ENCODE measurements around the gene TMEM151A. TPM values are rescaled to one million over a fixed set of nuclear protein-coding genes. Genes with fewer than 3 reads are reported as not detected.

TMEM151A gene
- total RNA-seq, 1 experiment from 2014 or later, result 2.9 TPM

DNA sequence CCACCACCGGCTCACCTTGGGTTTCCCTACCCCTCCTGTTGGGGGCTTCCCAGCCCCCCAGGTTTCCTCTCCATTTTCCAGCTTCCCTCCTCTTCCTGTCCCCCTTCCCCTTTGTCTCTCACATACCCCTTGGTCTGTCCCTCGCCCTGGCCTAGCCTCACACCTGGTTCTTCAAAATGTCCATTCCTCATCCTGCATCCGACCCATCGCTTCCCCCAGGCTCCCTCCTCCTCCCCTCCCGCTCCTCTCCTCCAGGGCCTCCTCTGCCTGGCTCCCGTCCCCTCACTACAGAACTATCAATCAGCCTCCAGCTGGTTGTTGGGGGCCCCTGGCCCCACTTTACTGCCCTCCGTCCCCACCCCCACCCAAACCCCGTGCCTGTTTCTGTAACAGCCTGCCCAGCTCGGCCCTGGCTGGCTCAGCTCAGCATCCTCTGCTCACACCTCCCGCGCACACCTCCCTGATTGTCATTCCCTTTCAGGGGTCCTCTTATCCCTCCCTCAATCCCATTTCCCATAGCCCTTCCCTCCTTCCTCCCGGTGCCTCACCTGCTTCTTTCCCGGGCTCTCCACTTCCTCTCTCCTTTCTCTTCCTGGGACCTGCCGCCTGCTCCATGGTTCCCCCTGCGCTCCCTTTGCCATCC lies 12.5 kb upstream of the TMEM151A start:
- in situ Hi-C loops (cut with HindIII; ENCODE audit: low pct_unique_long_range_greater_than_20kb, low sequenced_read_pairs), result no loop called here
- DNase-seq (ENCODE audit: low read depth, low spot score), result no peak

DNA sequence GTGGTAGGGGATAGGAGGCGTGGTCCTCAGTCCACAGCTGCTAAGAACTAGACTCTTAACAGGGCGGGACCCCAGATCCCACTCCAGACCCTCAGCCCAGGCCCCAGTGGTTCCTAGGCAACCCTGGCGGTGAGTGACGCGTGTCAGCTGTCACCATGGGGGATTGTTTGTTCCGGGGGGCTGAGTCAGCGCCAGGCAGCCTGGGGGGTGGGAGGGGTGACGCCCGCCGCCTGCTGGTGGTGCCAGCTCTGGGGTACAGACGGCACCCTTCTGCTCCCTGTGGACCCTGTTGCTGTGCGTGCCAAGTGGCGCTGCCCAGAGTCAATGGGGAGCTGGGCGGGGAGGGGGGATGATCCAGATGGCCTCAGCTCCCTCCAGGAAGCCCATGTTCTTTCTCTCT lies 11.3 kb upstream of the TMEM151A start:
- in situ Hi-C loops (cut with HindIII; ENCODE audit: low pct_unique_long_range_greater_than_20kb, low sequenced_read_pairs), result no loop called here

DNA sequence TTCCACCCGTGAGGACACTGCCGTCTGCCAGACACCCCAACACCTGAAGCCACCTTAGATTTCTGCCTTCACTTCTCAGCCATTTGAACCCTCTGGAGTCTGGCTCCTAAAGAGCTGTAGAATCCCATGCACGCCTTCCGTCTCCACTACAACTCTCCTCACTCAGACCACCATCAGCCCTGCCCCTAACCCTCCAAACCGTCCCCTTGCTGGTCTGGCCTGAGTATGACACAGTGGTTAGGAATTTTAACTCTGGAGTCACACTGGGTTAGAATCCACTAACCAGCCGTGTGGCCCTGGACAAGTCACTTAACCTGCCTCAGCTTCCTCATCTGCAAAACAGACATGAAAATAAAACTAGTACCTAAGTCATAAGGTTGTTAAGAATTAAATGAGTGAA lies 10.7 kb upstream of the TMEM151A start:
- in situ Hi-C loops (cut with HindIII; ENCODE audit: low pct_unique_long_range_greater_than_20kb, low sequenced_read_pairs), result no loop called here
- no peak for DNase-seq (ENCODE audit: low read depth, low spot score)

More for the DNA sequence above, 11.3 kb upstream of the TMEM151A start:
- DNase-seq (ENCODE audit: low read depth, low spot score), result no peak

DNA sequence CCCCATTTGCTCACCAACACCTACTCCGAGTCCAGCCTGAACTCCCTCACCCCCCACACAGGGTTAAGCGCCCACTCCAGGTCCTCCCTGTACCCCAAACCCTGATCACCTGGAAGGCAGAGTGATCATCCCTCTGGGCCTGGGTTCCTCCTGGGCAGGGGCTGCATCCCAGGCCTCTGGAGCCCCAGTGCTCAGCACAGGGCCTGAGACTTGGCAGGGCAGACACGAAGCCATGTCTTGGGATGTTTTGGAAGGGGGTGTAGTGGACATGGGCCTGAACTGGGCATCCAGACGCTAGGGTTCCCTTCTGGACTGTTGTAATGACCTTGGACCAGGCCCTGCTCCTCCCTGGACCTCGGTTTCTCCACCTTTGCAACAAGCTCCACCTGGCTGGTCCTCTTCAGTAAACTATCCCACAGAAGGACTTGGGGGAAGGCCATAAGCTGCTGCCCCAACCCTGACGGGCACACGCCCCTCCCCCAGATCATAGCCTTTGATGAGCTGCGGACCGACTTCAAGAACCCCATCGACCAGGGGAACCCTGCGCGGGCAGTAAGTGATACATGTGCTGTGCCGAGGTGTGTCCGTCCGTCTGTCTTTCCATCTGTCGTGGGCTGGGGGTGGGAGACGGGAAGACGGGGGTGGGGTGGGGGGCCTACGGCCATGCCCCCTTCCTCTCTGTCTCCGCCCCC lies 9.8 kb upstream of the TMEM151A start:
- in situ Hi-C loops (cut with HindIII; ENCODE audit: low pct_unique_long_range_greater_than_20kb, low sequenced_read_pairs), result no loop called here
- DNase-seq (ENCODE audit: low read depth, low spot score), result no peak

DNA sequence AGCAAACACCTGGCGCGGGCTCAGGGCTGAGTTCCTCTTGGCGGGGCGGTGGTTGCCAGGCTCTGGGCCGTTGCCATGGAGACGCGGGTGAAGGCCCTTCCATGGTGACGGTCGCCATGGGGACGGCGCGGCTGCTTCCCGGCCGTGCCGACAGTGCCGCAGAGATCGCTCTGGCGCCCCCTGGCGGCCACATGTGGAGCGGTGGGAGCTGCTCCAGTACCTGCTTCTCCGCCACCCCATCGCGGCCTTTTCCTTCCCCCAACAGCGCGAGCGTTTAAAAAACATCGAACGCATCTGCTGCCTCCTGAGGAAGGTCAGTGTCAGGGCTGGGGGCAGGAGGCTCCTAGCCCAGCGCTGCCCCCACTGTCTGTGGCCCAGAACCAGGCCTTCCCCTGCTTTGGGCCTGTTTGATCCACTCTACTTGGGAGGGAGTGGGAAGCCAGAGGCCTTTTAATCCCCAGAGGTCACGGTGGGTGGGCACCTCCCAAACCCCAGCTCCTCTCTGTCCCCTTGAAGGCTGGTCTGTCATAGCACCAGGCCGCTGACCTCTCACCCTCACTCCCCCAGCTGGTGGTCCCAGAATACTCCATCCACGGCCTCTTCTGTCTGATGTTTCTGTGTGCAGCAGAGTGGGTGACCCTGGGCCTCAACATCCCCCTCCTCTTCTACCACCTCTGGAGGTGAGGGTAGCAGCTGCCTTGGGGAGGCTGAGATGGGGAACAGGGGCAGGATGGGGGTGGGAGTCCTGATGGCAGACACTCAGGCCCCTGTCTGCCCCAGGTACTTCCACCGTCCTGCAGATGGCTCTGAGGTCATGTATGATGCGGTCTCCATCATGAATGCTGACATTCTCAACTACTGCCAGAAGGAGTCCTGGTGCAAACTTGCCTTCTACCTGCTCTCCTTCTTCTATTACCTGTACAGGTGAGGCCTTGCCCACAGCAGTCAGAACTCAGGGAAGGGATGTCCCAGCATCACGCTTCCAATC lies 8.9 kb upstream of the TMEM151A start:
- in situ Hi-C loops (cut with HindIII; ENCODE audit: low pct_unique_long_range_greater_than_20kb, low sequenced_read_pairs), result no loop called here

DNA sequence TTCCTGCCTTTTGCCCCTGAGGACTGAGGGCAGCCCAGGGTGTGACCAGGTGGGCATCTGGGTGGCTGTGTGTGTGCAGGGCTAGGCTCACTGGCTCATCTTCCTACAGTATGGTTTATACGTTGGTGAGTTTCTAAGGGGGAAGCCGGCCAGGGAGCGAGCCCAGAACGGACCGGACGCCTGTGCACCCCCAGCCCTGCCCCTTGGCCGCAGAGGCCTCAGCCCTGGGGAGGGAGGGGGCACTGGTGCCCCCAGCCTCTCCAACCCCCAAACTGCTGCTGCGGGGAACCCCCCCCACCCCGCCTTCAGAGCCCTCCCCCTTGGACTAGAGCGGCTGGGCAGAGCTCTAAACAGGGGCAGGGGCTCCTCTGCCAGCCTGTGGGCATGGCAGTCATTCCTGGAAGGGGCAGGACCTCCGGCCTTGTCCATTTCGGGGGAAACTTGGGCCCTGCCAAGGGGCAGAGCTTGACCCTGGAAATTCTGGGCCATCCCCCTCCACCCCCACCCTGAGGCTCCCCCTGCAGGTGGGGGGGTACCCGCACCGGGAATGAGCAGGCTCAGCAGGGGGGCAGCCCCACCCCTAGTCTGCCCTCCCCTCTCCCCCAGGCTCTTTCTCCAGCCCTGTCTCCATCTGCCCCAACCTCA lies 8.1 kb upstream of the TMEM151A start:
- DNase-seq (ENCODE audit: low read depth, low spot score), result no peak
- in situ Hi-C loops (cut with HindIII; ENCODE audit: low pct_unique_long_range_greater_than_20kb, low sequenced_read_pairs), result no loop called here

More for the DNA sequence above, 8.9 kb upstream of the TMEM151A start:
- peak; percentile 91 for DNase-seq (ENCODE audit: low read depth, low spot score)

DNA sequence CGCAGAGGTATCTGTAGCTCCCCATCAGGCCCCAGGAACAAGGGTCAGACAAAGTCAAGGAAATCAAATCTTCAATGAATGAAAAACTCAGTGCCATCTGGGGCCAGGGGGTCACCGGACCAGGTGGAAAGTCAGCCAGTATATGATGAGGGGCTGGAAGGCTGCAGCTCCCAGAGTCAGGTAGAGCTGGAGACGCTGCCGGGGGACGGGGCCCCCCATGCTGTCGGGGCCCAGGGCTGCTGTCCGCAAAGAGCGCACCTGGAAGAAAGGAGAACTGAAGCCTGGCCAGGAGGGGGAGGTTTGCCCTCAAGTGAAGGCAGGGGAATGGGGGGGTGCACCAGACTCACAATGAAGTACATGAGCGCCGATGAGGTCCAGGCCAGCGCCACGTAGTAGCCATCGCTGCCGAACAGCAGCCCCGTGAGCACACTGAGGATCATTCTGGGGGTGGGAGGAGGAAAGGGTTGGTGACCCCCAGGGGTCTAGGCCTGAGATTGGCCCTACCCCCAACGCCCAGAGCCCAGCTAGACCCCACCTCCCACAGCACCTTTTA lies 7.1 kb upstream of the TMEM151A start:
- in situ Hi-C loops (cut with HindIII; ENCODE audit: low pct_unique_long_range_greater_than_20kb, low sequenced_read_pairs), result no loop called here

DNA sequence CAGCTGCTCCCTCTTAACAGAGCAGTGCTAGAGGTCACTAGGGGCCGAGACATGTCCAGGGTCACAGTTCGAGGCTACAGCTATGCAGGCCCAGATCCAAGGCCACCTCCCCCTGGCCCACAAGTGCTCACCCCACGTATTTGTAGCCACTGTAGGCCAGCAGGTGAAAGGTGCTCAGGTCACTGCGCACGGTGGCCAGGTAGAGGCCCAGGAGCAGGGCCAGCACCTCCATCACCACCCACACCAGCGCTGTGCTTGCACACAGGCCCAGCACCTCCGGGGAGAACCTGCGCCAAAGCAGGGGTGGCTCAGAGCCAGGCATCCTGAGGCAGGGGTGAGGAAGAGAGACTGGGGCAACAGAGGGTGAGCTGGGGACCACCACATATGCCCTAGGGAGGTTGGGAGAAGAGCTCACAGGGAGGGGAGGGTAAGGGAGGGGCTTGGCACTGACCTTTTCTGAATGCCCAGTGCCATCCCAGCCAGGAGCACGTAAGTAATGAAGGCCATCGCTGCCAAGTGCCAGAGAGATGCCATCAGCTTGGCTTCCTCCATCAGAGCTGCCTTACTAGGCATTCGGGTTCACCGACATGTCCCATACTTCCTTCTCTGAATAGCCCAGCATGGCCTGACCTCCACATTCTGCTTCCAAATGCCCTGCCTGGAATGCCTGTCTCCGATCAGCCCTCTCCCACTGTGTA lies 6.3 kb upstream of the TMEM151A start:
- no peak for DNase-seq (ENCODE audit: low read depth, low spot score)
- in situ Hi-C loops (cut with HindIII; ENCODE audit: low pct_unique_long_range_greater_than_20kb, low sequenced_read_pairs), result no loop called here

More for the DNA sequence above, 7.1 kb upstream of the TMEM151A start:
- no peak for DNase-seq (ENCODE audit: low read depth, low spot score)

DNA sequence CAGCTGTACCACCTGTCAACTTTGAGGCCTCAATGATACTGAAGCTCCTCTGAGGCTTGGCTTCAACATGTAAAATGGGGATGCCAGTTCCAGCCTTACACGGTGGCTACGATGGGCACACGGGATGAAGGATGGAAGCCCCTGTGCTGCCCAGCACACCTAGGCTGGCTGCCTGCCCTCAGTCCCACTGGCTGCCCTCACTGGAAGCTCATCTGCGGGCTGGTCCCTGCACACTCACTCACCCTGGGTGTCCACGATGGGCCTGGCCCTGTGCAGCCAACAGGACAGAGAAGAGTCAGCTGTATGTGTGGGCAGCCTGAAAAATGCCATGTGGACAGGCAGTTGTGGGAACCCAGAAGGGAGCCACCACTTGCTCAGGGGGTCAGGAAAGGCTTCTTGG lies 5.0 kb upstream of the TMEM151A start:
- in situ Hi-C loops (cut with HindIII; ENCODE audit: low pct_unique_long_range_greater_than_20kb, low sequenced_read_pairs), result no loop called here
- no peak for DNase-seq (ENCODE audit: low read depth, low spot score)

DNA sequence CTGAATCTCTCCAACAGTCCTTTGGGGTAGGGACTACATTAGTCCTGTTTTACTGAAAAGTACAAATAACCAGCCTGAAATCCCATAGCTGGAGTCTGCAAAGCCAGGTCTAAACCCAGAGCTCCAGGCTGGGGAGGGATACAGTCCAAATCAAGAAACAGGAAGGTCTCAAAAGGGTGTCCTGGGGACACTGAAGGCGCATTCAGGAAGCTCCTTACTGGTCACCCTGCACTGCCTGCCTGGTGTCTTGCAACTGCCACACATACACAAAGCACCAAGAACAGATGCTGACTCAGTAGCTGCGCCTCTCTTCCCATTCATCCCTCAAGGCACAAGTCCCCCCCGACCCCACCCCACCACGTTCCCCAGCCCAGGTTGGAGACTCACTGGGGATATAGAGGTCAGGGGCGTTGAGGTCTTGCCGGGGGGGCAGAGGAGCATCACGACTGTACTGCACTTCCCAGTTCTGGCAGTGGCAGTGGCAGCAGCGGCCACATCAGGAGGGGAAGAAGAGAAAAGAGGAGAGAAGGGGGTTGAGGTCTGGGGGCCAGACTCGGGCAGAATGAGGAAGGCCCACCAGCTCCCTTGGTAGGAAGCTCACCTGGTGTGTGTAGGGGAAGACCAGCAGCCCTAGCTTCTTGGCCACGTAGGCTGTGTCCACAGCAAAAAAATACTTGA lies 4.3 kb upstream of the TMEM151A start:
- in situ Hi-C loops (cut with HindIII; ENCODE audit: low pct_unique_long_range_greater_than_20kb, low sequenced_read_pairs), result no loop called here
- DNase-seq (ENCODE audit: low read depth, low spot score), result no peak

DNA sequence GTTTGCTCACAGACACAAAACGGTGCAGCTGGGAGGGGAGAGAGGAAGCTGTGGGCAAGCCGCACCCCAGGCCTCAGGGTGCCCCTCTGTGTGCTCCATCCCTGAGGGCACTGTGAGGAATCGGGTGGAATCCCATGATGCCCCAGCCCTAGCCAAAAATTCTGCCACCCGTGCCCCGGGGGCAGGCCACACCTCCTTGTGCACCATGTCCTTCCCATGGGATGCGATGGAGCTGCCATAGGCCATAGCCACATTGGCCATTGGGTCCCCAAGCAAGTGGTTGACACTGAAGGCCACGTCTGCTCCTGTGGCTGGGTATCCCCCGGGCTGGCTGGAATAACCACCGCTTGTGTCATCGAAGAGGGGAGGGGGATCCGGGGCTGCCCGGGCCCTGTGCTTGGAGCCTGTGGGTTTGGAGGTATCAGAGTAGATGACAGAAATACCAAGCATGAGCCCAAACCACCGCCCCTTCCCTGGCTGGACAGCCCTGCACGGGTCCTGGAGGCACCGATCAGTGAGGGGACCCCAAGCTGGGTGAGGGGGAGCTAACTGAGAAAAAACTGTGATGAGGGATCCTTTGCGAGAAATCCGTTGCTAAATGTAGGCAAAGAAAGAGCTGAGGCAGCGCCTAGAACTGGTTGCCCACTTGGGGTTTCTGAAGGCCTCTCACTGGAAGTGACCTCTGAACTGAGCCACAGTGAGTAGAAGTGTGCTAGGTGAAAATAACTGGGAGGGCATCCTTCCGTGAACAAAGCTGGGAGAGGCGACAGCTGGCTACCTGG lies 3.6 kb upstream of the TMEM151A start:
- DNase-seq (ENCODE audit: low read depth, low spot score), result no peak
- in situ Hi-C loops (cut with HindIII; ENCODE audit: low pct_unique_long_range_greater_than_20kb, low sequenced_read_pairs), result no loop called here

DNA sequence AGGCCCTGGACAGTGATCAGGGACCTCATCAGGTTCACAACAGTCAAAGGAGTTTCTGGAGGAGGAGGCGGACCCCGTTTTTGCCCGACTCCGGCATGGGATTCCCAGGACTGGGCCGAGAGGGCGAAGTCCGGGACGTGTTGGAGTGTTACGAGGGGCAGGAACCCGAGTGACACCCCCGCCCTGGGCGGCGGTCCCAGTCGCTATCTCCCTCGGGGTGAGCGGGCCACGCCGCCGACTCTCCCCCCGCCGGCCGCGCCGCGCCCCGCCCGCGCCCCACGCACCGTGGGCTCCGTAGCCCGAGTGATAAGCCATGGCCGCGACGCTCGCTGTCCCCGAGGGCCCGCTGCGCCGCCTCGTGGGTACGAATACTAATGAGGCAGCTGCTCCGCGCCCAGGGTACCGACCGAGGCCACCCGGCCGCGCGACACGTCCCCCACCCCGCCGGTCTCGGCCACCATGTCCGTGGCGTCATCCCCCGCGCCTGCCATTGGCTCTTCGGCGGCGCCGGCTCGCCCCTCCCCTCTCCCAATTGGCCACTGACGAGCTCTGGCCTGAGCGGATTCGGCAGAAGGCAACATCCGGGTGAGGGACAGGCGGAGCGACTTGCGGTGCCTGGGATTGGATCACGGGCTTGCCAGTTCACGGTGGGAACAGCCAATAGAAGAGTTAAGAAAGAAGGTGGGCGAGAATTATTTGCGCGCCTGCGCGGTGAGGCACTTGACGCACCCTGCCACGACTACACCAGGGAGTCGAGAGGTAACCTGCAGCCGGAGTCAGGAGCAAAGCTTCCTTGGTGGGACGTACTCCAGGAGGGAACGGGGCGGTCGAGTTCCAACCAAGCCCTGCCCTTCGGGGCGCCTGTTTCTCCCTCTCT lies 2.8 kb upstream of the TMEM151A start, which contains the start of gene YIF1A:
Gene YIF1A (minus strand): TSS at position 473 of the 877 bp plus-strand sequence. CDS start 158 bp downstream, at position 315.
- in situ Hi-C loops (cut with HindIII; ENCODE audit: low pct_unique_long_range_greater_than_20kb, low sequenced_read_pairs), result no loop called here

DNA sequence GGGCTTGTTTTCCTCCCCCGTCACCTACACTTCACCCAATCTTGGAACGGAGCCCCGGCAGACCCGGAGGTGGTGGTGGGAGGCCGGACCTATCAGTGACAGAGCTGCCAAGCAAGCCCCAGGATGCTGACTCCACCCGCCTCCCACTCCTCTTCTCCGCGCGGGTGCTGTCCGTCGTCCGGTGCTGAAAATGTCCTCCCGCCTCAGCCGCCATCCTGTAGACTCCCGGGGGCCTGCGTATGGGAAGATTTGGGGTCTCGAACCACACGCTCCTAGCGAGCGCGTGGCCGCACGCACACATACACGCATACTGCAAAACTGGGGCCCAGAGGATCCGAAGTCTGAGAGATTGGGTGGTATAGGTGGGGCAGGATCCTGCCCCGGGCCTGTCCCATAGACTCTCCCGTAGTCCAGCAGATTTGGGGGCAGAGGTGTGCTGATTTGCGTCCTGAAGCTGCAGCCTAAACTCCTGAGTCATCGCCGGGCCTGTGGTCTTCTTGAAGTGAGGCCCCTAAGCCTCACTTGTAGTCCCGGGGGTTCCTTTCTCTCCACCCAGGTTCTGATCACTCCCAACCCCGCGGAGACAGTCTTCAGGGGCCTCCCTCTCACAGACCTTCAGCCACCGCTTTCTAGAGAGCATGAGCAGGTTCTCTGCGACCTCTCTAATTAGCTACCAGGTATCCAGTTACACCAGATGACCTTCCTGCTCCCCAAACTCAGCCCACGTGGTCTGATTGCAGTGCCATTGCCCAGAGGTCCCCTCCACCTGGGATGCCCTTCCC lies 2.0 kb upstream of the TMEM151A start:
- DNase-seq (ENCODE audit: low read depth, low spot score), result no peak
- in situ Hi-C loops (cut with HindIII; ENCODE audit: low pct_unique_long_range_greater_than_20kb, low sequenced_read_pairs), result no loop called here

More for the DNA sequence above, 2.8 kb upstream of the TMEM151A start, which contains the start of gene YIF1A:
- peak; percentile 98 for DNase-seq (ENCODE audit: low read depth, low spot score)

DNA sequence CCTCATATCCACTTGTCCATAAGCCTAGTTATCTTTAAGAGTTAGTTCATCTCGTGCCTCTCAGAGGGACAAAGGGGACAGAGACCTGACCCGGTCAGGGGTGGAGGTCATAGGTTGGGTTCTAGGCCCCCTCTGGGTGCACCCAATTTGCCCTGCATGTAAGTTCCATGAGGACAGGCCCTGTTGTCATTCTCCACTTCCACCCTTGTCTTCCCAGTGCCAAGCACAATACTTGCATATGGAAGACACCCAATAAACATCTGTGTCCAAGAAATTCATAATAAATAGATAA lies 1.4 kb upstream of the TMEM151A start:
- DNase-seq (ENCODE audit: low read depth, low spot score), result no peak
- in situ Hi-C loops (cut with HindIII; ENCODE audit: low pct_unique_long_range_greater_than_20kb, low sequenced_read_pairs), result no loop called here
